OCI-LY1 (cell line): ENCODE data around the gene EPN3.

Experiments used
- H2AFZ ChIP-seq: fragments of 200-600 bp; sonication (generic), shearing (Covaris generic); 2 replicates; pipeline ENCODE4 v1.6.0; 2014; ENCODE audit warnings: antibody characterized with exemption, mild to moderate bottlenecking, low read length
- H3F3A ChIP-seq: fragments of 200-600 bp; sonication (generic), shearing (Covaris generic); 2 replicates; pipeline ENCODE4 v1.6.0; 2014; ENCODE audit warnings: mild to moderate bottlenecking, antibody characterized with exemption, low read length, moderate library complexity; ENCODE audit not compliant: insufficient read depth
- H3K27ac ChIP-seq: fragments of 200-600 bp; sonication (generic); 2 replicates; pipeline ENCODE4 v1.5.1; 2014; ENCODE audit warnings: low read length, mixed run types, mild to moderate bottlenecking, low read depth; ENCODE audit not compliant: poor library complexity, severe bottlenecking
- H3K27me3 ChIP-seq: fragments of 200-600 bp; sonication (generic); 2 replicates; pipeline ENCODE4 v1.6.0; 2014; ENCODE audit warnings: antibody characterized with exemption, mild to moderate bottlenecking, low read length, moderate library complexity; ENCODE audit not compliant: insufficient read depth
- H3K36me3 ChIP-seq: fragments of 200-600 bp; sonication (generic); 2 replicates; pipeline ENCODE4 v1.6.1; 2014; ENCODE audit warnings: mild to moderate bottlenecking, antibody characterized with exemption, low read length, moderate library complexity, mixed read lengths; ENCODE audit not compliant: insufficient read depth
- H3K4me1 ChIP-seq: fragments of 200-600 bp; sonication (generic); 2 replicates; pipeline ENCODE4 v1.5.1; 2014; ENCODE audit warnings: mild to moderate bottlenecking, low read length, moderate library complexity; ENCODE audit not compliant: insufficient read depth, severe bottlenecking
- H3K4me2 ChIP-seq: fragments of 200-600 bp; sonication (generic), shearing (Covaris generic); 2 replicates; pipeline ENCODE4 v1.6.1; 2014; ENCODE audit warnings: low read length
- H3K4me3 ChIP-seq: fragments of 200-600 bp; sonication (generic); 2 replicates; pipeline ENCODE4 v1.5.1; 2014; ENCODE audit warnings: low read length, low read depth, mild to moderate bottlenecking, mixed read lengths; ENCODE audit not compliant: poor library complexity, severe bottlenecking
- H3K79me2 ChIP-seq: fragments of 200-600 bp; shearing (Covaris generic); 2 replicates; pipeline ENCODE4 v1.6.1; 2016; ENCODE audit warnings: mixed run types, low read length, mixed read lengths; ENCODE audit not compliant: insufficient read depth
- H3K9ac ChIP-seq: fragments of 200-600 bp; sonication (generic), shearing (Covaris generic); 2 replicates; pipeline ENCODE4 v1.6.1; 2014; ENCODE audit warnings: mild to moderate bottlenecking, low read length, mixed read lengths
- H3K9me2 ChIP-seq: fragments of 200-600 bp; sonication (generic), shearing (Covaris generic); 2 replicates; pipeline ENCODE4 v1.6.1; 2014; ENCODE audit warnings: low read depth, mild to moderate bottlenecking, low read length, mixed read lengths
- H3K9me3 ChIP-seq: fragments of 200-600 bp; shearing (Covaris generic); 2 replicates; pipeline ENCODE4 v1.6.1; 2014; ENCODE audit warnings: low read length, mixed read lengths
- H4K20me1 ChIP-seq: fragments of 200-600 bp; sonication (generic), shearing (Covaris generic); 2 replicates; pipeline ENCODE4 v1.6.0; 2016; ENCODE audit warnings: mild to moderate bottlenecking, low read length; ENCODE audit not compliant: insufficient read depth
- EZH2 ChIP-seq: fragments of 200-600 bp; sonication (generic), shearing (Covaris generic); IDR thresholded peaks from 2 replicates; pipeline ENCODE4 v1.8.0; 2017; ENCODE audit warnings: borderline replicate concordance, mixed run types, mild to moderate bottlenecking, antibody characterized with exemption, low read length, moderate library complexity, mixed read lengths
- TF ChIP-seq, protein P1 (sequence below): fragments of 200-600 bp; sonication (generic), shearing (Covaris generic); IDR thresholded peaks from 2 replicates; pipeline ENCODE4 v1.5.1; 2017; ENCODE audit warnings: mild to moderate bottlenecking, antibody characterized with exemption, low read length, moderate library complexity, mixed read lengths

EPN3 gene

DNA sequence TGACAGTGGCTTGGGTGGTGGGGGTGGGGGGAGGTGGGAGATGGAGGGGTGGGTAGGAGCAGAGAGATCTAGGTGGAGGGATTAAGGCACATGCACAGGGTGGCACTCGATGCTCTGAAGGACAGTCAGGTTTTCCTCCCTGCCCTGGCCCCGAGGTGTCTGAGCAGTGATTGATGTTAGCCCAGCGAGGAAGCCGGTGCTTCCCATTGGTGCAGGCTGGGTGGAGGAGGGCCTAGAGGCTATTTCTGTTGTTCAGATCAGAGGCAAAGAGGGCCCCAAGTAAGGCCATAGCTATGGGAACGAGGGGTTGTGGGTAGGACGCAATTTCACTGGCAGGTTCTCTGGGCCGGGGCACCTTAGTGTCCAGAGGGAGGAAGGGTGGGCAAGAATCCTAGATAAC lies 51.1 kb downstream of the EPN3 start:
- no peak overlapping the region for H3K4me2 ChIP-seq
- H3K9me2 ChIP-seq: no peaks in the 10 kb centered on the region

DNA sequence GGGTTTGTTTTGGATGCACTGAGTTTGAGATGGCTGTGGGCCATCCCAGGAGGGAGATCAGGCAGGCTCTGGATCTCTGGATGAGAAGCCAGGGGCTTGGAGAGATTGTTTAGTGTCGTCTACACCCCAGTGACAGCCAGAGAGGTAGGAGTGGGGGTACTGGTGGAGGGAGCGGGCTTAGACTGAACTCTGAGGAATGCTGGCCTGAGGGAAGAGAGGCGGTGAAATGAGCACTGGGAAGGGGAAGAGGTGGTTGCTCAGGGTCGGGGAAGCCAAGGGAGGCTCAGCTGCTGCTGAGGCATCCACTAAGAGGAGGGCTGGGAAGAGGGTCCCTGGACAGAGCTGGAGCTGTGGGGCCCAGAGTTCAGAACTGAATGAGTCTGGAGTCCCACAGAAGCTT lies 51.6 kb downstream of the EPN3 start:
- no peak for TF ChIP-seq EZH2
- TF ChIP-seq, protein P1, sequence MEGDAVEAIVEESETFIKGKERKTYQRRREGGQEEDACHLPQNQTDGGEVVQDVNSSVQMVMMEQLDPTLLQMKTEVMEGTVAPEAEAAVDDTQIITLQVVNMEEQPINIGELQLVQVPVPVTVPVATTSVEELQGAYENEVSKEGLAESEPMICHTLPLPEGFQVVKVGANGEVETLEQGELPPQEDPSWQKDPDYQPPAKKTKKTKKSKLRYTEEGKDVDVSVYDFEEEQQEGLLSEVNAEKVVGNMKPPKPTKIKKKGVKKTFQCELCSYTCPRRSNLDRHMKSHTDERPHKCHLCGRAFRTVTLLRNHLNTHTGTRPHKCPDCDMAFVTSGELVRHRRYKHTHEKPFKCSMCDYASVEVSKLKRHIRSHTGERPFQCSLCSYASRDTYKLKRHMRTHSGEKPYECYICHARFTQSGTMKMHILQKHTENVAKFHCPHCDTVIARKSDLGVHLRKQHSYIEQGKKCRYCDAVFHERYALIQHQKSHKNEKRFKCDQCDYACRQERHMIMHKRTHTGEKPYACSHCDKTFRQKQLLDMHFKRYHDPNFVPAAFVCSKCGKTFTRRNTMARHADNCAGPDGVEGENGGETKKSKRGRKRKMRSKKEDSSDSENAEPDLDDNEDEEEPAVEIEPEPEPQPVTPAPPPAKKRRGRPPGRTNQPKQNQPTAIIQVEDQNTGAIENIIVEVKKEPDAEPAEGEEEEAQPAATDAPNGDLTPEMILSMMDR: no peak
- Histone ChIP-seq H3F3A (no peaks in the 10 kb centered on the region), H3K27me3 (peaks cover 5% of the 10 kb centered on the region)

More for the DNA sequence above, 51.1 kb downstream of the EPN3 start:
- H3K9ac ChIP-seq: no peak overlapping the region
- no peak overlapping the region for H3K27ac ChIP-seq
- no peak overlapping the region for H2AFZ ChIP-seq
- no peaks in the 10 kb centered on the region for H3F3A ChIP-seq
- no peak for TF ChIP-seq EZH2
- TF ChIP-seq, protein P1: no peak
- H3K79me2 ChIP-seq: no peaks in the 10 kb centered on the region
- H4K20me1 ChIP-seq: no peaks in the 10 kb centered on the region
- H3K36me3 ChIP-seq: no peaks in the 10 kb centered on the region
- no peaks in the 10 kb centered on the region for H3K4me1 ChIP-seq
- peaks cover 5% of the 10 kb centered on the region for H3K27me3 ChIP-seq
- H3K9me3 ChIP-seq: no peaks in the 10 kb centered on the region
- no peak overlapping the region for H3K4me3 ChIP-seq

DNA sequence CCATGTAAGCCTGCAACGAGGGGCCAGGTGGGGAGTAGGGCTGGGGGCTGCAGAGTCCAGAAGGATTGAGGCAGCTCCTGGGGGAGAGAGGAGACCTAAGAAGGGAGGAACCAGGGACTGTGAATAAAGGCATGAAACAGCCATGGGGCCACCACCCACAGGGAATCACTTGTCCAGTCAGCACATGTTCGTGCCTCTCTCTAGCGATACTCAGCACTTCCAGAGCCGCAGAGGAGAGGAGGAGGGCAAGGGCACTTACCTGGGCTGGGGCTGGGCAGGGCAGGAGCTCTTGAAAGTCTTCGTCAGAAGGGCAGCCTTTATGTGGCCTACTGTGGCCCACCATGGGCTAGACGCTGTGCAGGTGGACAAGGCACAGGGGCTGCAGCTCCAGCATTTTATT lies 52.2 kb downstream of the EPN3 start:
- no peaks in the 10 kb centered on the region for H3K9me2 ChIP-seq
- H4K20me1 ChIP-seq: no peaks in the 10 kb centered on the region
- no peaks in the 10 kb centered on the region for H3F3A ChIP-seq
- H3K79me2 ChIP-seq: no peaks in the 10 kb centered on the region
- H3K4me3 ChIP-seq: no peak overlapping the region
- TF ChIP-seq EZH2: no peak
- TF ChIP-seq, protein P1: no peak
- H3K9me3 ChIP-seq: no peaks in the 10 kb centered on the region
- peaks cover 5% of the 10 kb centered on the region for H3K27me3 ChIP-seq
- H3K4me1 ChIP-seq: no peaks in the 10 kb centered on the region
- no peaks in the 10 kb centered on the region for H3K36me3 ChIP-seq
- no peak overlapping the region for H3K27ac ChIP-seq
- no peak overlapping the region for H2AFZ ChIP-seq
- no peak overlapping the region for H3K4me2 ChIP-seq
- H3K9ac ChIP-seq: no peak overlapping the region

More for the DNA sequence above, 51.6 kb downstream of the EPN3 start:
- Histone ChIP-seq H3K79me2 (no peaks in the 10 kb centered on the region), H4K20me1 (no peaks in the 10 kb centered on the region), H2AFZ (no peak overlapping the region), H3K4me2 (no peak overlapping the region), H3K36me3 (no peaks in the 10 kb centered on the region), H3K27ac (no peak overlapping the region), H3K4me3 (no peak overlapping the region), H3K4me1 (no peaks in the 10 kb centered on the region), H3K9me2 (no peaks in the 10 kb centered on the region), H3K9ac (no peak overlapping the region), H3K9me3 (no peaks in the 10 kb centered on the region)
